Esophagus (tissue), 2 donors: ENCODE results near the gene DNHD1. TPM values are rescaled to one million over a fixed set of nuclear protein-coding genes. Genes with fewer than 3 reads are reported as not detected.

Experiments
- H3K27ac ChIP-seq, 2 donors: one replicate each; pipeline ENCODE4 v1.5.1; 2013; ENCODE audit warnings: low read depth in 2 of 2, mild to moderate bottlenecking in 2 of 2, inconsistent platforms in 1 of 2, low read length in 1 of 2, moderate library complexity in 1 of 2
- H3K27me3 ChIP-seq, 2 donors: one replicate each; pipeline ENCODE4 v1.6.1; 2013; ENCODE audit warnings: low read length in 2 of 2, control low read depth in 1 of 2, mild to moderate bottlenecking in 1 of 2; ENCODE audit not compliant: insufficient read depth in 2 of 2, control insufficient read depth in 1 of 2
- H3K36me3 ChIP-seq, 2 donors: one replicate each; pipeline ENCODE4 v1.6.1; 2013; ENCODE audit warnings: low read length in 1 of 2; ENCODE audit not compliant: control insufficient read depth in 2 of 2, insufficient read depth in 2 of 2
- H3K4me1 ChIP-seq, 2 donors: one replicate each; pipeline ENCODE4 v1.6.1; 2013; ENCODE audit warnings: low read length in 1 of 2; ENCODE audit not compliant: control insufficient read depth in 2 of 2, insufficient read depth in 2 of 2
- H3K4me3 ChIP-seq, 2 donors: one replicate each; pipeline ENCODE4 v1.5.1; 2013; ENCODE audit warnings: low read length in 2 of 2, mild to moderate bottlenecking in 2 of 2, low read depth in 1 of 2, moderate library complexity in 1 of 2
- H3K9me3 ChIP-seq, 2 donors: one replicate each; pipeline ENCODE4 v1.6.1; 2013; ENCODE audit warnings: mild to moderate bottlenecking in 2 of 2, low read depth in 1 of 2, low read length in 1 of 2, moderate library complexity in 1 of 2; ENCODE audit not compliant: control insufficient read depth in 2 of 2, insufficient read depth in 1 of 2
- WGBS, 2 donors: extraction: QIAGEN DNeasy Blood & Tissue Kit; methylation state at CpG; one replicate each; pipeline ENCODE4 v1.1.7; 2013; 5-methylcytosine and 5-hydroxymethylcytosine counted together
- polyA plus RNA-seq, 2 donors: library from polyadenylated mRNA; stranded (reverse); fragments of 200-250 nt; gene quantifications; one replicate each; pipeline ENCODE4 v1.2.3, GENCODE V29; 2013
- donor health status: healthy with polysubstance abuse.
- donor health status: Bipolar disorder and iron deficiency.

The DNHD1 gene
- polyA plus RNA-seq, 2 donors = 2.0 to 7.2 TPM

GRCh38 chr11:6612213-6613041 lies 115.3 kb downstream of the DNHD1 start, which contains the start of gene TAF10:
TAF10 (minus strand) TSS chr11:6612216; CDS start chr11:6612189, 27 bp downstream.
- 1% methylated on average over 34 to 51 of the region's 51 CpGs for WGBS, 2 donors
- Histone ChIP-seq H3K27ac (peak within 1 kb of the TSS; percentile 99 to 100), H3K36me3 (peaks cover 13 to 48% of the 10 kb centered on the region in 2 donors), H3K27me3 (no peaks in the 10 kb centered on the region), H3K4me3 (peak within 1 kb of the TSS; percentile 91 to 95), H3K4me1 (peaks cover 2 to 13% of the 10 kb centered on the region in 2 donors), H3K9me3 (no peaks in the 10 kb centered on the region)

DNA sequence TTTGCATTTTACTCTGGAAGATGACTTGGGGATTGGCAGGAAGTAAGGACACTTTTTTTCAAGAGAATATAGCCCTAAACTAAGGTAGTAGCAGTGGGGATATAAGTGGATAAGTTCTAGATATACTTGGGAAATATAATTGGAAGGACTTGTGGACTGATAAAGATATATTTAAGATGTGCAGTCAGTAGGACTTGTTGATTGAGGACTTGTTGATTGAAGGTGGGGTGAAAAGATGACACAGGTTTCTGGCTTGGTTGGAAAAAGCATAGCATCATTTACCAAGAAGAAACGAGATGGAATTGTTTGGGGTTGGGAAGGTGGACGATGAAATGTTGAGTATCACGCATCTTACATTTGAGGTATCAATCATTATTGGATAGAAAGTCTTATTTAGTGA lies 116.4 kb downstream of the DNHD1 start:
- peaks cover 13 to 41% of the 10 kb centered on the region in 2 donors for H3K36me3 ChIP-seq
- H3K27me3 ChIP-seq = no peaks in the 10 kb centered on the region
- no peaks in the 10 kb centered on the region for H3K9me3 ChIP-seq
- H3K4me1 ChIP-seq = peaks cover 4 to 12% of the 10 kb centered on the region in 2 donors
- WGBS, 2 donors = 93 to 95% methylated on average over 3 of the region's 3 CpGs
- peak overlapping the region in 1 of 2 donors; percentile 99 for H3K27ac ChIP-seq
- H3K4me3 ChIP-seq = no peak overlapping the region

GRCh38 chr11:6614446-6614845 lies 117.4 kb downstream of the DNHD1 start:
- Histone ChIP-seq H3K27me3 (no peaks in the 10 kb centered on the region), H3K9me3 (no peaks in the 10 kb centered on the region), H3K4me3 (no peak overlapping the region), H3K4me1 (peaks cover 4 to 15% of the 10 kb centered on the region in 2 donors), H3K27ac (peak overlapping the region in 1 of 2 donors; percentile 17), H3K36me3 (peaks cover 8 to 32% of the 10 kb centered on the region in 2 donors)
- WGBS, 2 donors = 80 to 86% methylated on average over 2 of the region's 2 CpGs

GRCh38 chr11:6615046-6615445 lies 118.0 kb downstream of the DNHD1 start:
- Histone ChIP-seq H3K4me1 (peaks cover 4 to 15% of the 10 kb centered on the region in 2 donors), H3K4me3 (no peak overlapping the region), H3K27ac (no peak overlapping the region), H3K36me3 (peaks cover 8 to 26% of the 10 kb centered on the region in 2 donors), H3K9me3 (no peaks in the 10 kb centered on the region), H3K27me3 (no peaks in the 10 kb centered on the region)
- WGBS, 2 donors = 96 to 99% methylated on average over 5 of the region's 5 CpGs

DNA sequence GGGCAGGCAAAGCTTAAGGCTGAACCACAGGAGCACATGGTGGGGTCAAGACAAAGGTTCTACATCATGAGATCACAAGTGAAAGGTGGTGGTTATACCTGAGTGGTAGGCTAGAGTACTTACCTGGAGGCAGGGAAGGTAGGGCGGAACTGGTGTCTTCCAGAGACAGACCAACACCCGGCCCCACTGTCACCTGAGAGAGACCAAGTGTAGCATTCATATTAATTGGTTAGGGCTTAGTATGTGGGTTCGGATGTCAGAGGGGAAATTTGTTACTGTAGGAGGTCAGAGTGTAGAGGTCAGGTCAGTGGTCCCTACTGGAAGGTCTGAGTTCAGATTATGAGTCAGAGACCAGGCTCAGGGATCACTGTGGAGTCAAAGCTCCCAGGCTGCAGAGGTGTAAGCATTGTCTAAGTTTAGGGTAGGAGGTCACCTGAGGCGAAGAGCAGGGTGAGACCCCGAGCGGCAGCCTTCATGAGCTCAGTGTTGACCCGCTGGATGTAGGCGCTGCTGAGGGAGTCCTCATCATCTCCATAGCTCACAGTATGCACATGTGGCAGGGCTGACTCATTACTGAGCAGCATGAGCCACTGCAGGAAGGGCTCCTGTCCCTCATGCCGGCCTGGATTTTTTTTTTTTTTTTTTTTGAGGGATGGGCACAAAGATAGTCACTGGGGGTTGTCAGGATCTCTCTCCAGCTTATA lies 119.0 kb downstream of the DNHD1 start:
- H3K4me3 ChIP-seq = no peak overlapping the region
- no peak overlapping the region for H3K27ac ChIP-seq
- peaks cover 2 to 10% of the 10 kb centered on the region in 2 donors for H3K4me1 ChIP-seq
- WGBS, 2 donors = 94 to 96% methylated on average over 9 of the region's 9 CpGs
- H3K27me3 ChIP-seq = no peaks in the 10 kb centered on the region
- H3K9me3 ChIP-seq = no peaks in the 10 kb centered on the region
- peaks cover 1 to 16% of the 10 kb centered on the region in 2 donors for H3K36me3 ChIP-seq

GRCh38 chr11:6616596-6617250 lies 119.6 kb downstream of the DNHD1 start:
- no peaks in the 10 kb centered on the region for H3K9me3 ChIP-seq
- no peak overlapping the region for H3K27ac ChIP-seq
- H3K4me3 ChIP-seq = no peak overlapping the region
- H3K27me3 ChIP-seq = no peaks in the 10 kb centered on the region
- peaks cover 2 to 10% of the 10 kb centered on the region in 2 donors for H3K4me1 ChIP-seq
- WGBS, 2 donors = 92 to 95% methylated on average over 14 of the region's 14 CpGs
- peaks cover 0 to 16% of the 10 kb centered on the region in 2 donors for H3K36me3 ChIP-seq

- H3K9me3 ChIP-seq = no peaks in the 10 kb centered on the region
- H3K27me3 ChIP-seq = no peaks in the 10 kb centered on the region
- H3K36me3 ChIP-seq = peaks cover 0 to 16% of the 10 kb centered on the region in 2 donors
- no peak overlapping the region for H3K27ac ChIP-seq
- H3K4me1 ChIP-seq = peaks cover 2 to 10% of the 10 kb centered on the region in 2 donors
- 84 to 85% methylated on average over 5 of the region's 5 CpGs for WGBS, 2 donors
- H3K4me3 ChIP-seq = no peak overlapping the region
Measured at GRCh38 chr11:6617315-6617781, 120.3 kb downstream of the DNHD1 start.

- Histone ChIP-seq H3K36me3 (peaks cover 0 to 16% of the 10 kb centered on the region in 2 donors), H3K9me3 (no peaks in the 10 kb centered on the region), H3K4me3 (peak overlapping the region; percentile 66 to 78), H3K27ac (peak overlapping the region; percentile 77 to 84), H3K4me1 (peaks cover 2 to 10% of the 10 kb centered on the region in 2 donors), H3K27me3 (no peaks in the 10 kb centered on the region)
- WGBS, 2 donors = 4 to 9% methylated on average over 15 of the region's 15 CpGs
Measured at GRCh38 chr11:6618117-6619003, 121.3 kb downstream of the DNHD1 start.
